Fibroblast of skin of left quadriceps (primary cell): ENCODE results near the gene RNASEH2C.
"Not testable (repeated sequence)": the region's sequence is repeated elsewhere in the genome, so short reads cannot be mapped to it uniquely, and the experiment has no call there.

Source experiments
- DNase-seq, 2 experiments: peaks; one replicate each; pipeline ENCODE4 v3.0.0-alpha.2; 2013; ENCODE audit warnings: low read depth in 2 of 2

Gene RNASEH2C

DNA sequence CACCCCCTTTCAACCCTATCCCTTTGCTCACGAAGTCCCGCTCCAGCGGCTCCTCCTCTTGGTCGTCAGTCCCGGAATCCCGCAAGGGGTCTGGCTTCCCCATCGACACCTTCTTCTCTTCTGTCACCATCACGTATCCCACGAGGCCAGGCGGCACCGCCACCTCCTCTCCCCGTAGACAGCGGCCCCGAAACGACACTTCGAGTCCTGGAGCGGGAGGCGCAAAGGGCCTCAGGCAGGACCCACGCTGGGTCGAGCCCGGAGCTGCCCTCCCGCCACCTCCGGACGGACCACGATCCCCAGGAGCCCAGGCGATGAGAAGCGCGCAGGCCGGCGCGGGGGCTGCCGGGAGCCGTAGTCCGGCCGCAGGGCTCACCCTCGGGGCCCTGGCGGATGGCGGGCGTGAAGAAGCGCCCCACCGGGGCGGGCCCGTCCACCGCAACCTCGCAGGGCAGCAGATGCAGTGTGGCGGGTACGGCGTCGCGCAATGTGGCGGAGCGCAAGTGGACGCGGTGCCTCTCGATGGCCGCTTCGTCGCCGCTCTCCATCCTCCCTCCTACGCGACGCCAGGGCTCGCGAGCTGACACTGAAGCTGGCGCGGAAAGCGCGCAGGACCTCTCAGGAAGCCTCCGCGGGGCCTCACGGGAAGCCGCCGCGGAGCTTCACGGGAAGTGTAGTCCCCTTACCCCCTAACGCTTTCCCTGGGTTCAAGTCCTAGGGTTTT lies at the start of gene RNASEH2C:
RNASEH2C (minus strand) TSS at position 588 of the 724 bp plus-strand sequence; CDS start at position 548, 40 bp downstream.
- DNase-seq = peak; percentile 60 to 69

DNA sequence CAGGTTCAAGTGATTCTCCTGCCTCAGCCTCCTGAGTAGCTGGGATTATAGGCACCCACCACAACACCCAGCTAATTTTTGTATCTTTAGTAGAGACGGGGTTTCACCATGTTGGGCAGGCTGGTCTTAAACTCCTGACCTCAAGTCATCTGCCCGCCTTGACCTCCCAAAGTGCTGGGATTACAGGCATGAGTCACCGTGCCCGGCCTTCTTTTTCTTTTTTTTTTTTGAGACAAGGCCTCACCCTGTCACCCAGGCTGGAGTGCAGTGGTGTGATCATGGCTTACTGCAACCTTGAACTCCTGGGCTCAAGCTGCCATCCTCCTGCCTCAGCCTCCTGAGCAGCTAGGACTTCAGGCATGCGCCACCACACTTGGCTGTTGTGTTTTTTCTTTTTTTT lies 47.2 kb upstream of the RNASEH2C start:
- DNase-seq = not testable (repeated sequence)

DNA sequence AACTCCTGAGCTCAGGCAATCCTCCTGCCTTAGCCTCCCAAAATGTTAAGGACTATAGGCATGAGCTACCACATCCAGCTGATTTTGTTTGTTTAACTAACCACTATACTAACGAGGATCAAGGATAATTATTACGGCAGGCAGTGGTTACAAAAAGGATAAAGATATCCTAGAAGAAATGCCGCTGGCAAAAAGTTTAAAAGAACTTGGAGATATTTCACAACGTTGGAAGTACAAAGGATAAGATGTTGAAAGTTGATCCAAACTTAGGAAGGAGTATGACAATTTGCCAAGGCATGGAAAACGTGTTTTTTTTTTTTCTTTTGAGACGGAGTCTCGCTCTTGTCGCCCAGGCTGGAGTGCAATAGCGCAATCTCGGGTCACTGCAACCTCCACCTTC lies 46.8 kb upstream of the RNASEH2C start:
- no peak for DNase-seq

DNA sequence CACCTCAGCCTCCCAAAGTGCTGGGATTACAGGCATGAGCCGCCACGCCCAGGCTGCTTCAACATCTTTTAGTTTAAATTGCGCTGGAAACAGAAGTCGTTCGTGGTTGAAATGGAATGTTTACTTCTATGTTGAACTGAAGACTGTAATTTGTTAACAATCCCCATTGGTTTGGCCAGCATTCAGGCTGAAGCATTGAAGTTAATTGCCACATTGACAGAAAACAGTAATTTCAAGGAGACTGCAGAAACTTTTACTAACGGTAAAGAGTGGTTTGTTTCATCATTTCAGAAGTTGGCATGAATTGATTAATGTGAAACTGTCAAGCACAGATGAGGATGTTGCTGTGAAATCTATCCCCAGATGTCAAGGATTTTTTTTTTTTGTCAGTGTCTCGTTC lies 45.9 kb upstream of the RNASEH2C start:
- peak; percentile 68 to 74 for DNase-seq

DNA sequence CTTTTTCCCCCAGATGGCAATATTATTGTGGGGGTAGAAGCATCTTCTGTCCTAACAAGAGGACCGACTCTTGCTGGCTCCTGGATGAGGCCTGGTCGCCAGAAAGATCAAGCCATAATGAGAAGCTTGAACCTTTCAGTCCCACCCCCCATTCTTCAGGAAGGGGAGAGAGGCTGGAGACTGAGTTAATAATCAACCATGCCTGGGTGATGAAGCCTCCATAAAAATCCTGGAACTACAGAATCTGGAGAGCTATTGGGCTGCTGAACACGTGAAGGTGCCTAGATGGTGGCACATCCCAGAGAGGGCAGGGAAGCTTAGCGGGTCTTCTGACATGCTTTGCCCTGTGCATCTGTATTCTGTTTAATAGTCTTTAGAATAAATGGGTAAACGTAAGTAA lies 43.8 kb upstream of the RNASEH2C start:
- DNase-seq = no peak

DNA sequence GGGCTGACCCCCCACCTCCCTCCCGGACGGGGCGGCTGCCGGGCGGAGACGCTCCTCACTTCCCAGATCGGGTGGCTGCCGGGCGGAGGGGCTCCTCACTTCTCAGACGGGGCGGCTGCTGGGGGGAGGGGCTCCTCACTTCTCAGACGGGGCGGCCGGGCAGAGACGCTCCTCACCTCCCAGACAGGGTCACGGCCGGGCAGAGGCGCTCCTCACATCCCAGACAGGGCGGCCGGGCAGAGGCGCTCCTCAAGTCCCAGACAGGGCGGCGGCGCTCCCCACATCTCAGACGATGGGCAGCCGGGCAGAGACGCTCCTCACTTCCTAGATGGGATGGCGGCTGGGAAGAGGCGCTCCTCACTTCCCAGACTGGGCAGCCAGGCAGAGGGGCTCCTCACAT lies 42.2 kb upstream of the RNASEH2C start:
- DNase-seq = not testable (repeated sequence)

DNA sequence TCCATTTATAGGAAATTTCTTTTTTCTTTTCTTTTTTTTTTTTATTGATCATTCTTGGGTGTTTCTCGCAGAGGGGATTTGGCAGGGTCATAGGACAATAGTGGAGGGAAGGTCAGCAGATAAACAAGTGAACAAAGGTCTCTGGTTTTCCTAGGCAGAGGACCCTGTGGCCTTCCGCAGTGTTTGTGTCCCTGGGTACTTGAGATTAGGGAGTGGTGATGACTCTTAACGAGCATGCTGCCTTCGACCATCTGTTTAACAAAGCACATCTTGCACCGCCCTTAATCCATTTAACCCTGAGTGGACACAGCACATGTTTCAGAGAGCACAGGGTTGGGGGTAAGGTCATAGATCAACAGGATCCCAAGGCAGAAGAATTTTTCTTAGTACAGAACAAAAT lies 41.6 kb upstream of the RNASEH2C start:
- DNase-seq = not testable (repeated sequence)

DNA sequence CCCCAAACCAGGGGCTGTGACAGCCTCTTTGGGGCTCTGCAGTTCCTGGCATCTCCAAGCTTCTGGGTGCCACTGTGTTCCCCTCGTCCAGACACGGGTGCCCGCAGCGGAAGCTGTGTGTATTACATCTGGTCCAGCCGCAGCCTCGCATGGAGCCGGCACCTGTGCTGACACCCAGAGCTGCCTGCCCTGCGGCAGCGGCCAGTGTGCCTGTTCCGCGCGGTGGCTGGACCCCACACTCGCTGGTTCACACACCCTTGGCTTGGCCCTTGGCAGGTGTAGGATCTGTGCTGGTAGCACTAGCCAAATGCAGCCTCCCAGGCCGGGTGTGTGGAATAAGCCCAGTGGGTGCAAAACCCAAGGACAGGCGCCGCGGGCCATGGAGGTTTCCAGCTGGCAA lies 24.5 kb upstream of the RNASEH2C start:
- no peak for DNase-seq

DNA sequence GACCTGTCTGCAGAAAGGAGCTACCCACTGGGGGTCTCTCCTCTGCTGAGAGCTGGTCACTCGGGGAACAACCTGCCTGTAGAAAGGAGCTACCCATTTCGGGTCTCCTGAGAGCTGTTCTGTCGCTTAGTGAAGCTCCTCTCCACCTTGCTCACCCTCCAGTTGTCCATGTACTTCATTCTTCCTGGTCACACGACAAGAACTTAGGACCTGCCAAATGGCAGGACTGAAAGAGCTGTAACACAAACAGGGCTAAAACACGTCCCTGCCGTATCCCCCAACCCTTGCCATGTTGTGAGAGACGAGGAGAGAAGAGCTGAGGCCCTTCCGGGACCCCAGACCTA lies 24.1 kb upstream of the RNASEH2C start:
- DNase-seq = no peak

DNA sequence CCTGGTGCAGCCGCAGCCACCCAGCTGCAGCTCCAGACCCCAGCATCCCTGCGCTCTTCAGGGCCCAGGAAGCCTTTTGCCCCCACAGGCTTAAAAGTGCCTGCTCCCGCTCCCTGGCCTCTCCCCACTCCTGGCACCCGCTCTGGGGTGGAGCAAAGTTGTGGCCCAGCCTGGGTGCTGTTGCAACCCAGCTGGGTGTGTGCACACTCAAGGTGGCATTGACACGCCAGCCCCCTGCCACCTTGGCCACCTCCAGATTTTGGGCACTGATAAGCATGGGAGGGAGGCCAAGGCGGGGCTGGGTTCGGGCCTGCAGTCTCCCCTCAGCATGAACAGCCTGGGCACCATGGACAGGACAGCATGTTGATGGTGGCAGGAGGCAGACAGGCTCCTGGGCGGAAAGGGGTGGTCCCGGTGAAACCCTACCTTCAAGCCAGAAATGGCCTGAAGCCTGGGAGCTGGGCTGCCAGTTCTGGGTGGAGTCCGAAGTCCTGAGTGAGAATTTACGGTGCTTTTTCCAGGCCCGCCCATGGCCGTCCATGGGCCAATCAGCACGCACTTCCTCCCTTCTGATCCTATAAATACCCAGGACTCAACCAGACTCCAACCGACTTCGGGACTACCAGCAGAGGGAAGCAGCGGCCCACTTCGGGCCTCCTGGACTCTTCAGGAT lies 23.6 kb upstream of the RNASEH2C start:
- DNase-seq = peak in 1 of 2 experiments; percentile 0

DNA sequence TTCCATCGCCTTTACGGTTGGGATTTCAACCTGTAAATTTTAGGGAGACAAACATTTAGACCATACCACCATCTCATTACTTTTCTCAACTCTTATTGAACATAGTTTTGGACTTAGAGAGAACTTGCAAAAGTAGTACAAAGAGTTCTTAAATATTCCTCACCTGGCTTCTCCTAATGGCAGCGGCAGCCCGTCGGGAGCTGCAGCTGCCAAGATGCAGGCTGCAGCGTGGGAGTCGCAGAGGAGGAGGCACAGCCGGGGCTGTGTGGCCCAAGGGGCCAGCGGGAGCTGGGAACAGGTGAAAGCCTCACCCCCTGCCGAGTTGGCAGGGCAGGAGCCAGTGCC lies 23.1 kb upstream of the RNASEH2C start:
- DNase-seq = no peak

DNA sequence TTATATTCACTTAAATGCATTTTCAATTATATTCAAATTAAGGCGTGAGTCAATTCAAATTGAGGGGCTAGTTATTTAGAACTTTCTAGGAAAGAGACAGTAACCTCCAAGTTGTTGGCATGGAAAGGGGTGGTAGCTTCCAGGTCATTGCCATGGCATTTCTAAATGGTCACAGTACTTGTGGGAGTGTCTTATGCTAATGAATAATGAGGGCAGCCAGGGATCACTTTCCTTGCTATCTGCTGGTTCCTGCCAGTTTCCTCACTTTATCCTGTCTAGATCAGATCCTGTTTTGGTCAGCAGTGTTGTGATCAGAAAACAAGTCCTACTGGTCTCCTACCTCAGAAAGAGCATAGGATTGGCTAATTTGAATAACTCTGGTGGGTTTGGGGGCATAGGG lies 21.8 kb upstream of the RNASEH2C start:
- no peak for DNase-seq

DNA sequence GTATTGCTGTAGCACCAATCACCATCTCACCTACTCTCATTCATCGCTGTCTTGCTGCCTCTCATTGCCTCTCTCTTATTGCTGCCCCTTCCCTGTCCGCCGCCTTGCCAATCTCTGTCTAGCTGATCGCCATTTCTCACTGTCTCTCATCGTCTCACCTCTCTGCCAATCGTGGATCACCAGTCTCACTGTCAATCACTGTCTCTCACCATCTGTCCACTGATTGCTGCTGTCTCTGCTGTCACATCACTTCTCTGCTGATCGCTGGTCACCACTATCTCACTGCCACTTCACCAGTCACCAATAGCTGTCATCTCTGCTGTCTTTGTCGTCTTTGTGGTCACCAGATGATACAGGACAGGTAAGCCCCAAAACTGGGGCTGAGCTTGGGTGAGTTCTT lies 20.6 kb upstream of the RNASEH2C start:
- no peak for DNase-seq

DNA sequence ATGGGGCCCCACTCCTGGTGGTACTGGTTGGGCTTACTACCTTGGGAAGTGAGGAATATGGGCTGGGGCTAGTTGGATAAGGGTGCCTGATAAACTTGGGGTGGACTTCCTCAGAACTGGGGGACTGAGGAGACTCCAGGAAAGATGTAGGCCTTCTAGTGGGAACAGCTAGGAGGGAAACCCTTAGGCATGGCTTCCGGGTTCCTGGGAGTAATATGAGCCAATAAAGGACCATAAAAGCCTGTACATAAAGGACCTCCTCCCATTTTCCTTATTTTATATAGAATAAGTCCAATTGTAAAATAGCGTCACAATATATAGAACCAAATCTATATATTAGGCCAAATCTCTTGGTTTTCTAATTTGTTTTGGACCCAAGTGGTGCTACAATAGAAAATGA lies 18.4 kb upstream of the RNASEH2C start:
- DNase-seq = no peak

DNA sequence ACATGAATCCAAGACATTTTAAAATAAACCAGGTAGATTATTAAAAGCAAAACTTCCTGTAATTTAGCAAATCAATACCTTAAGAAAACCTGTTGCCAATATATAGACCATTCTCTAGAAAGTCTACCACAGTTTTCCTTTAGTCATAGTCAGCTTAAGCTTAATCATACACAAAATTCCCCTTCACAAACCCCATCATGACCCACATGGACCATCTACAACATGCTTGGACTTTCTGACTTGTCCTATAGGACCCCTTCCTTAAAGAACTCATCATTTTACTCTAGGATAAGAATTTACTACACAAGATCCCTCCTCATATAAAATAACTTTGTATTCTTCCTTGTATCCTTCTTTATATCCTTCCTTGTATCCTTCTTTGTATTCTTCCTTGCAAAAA lies 16.2 kb upstream of the RNASEH2C start:
- DNase-seq = no peak

DNA sequence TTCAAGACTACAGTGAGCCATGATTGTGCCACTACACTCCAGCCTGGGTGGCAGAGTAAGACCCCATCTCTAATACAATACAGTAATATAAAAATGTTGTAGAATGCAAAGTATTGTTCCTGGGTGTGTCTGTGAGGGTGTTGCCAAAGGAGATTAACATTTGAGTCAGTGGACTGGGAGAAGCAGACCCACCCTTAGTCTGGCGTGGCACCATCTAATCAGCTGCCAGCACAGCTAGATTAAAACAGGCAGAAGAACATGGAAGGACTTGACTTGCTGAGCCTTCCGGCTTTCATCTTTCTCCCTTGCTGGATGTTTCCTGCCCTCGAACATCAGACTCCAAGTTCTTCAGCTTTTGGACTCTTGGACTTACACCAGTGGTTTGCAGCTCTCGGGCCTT lies 14.5 kb upstream of the RNASEH2C start:
- DNase-seq = not testable (repeated sequence)

DNA sequence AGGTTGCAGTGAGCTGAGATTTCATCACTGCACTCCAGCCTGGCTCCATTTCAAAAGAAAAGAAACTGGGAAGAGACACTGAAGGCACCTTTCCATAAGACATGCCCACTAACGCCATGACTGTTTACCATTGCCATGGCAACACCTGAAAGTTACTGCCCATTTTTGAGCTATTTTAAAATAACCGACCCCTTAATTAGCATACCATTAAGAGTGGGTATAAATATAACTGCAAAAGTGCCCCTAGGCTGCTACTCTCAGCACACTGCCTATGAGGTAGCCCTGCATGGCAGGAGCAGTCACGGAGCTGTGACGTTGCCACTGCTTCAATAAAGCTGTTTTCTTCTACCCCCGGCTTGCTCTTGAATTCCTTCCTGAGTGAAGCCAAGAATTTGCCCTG lies 9.9 kb upstream of the RNASEH2C start:
- no peak for DNase-seq

DNA sequence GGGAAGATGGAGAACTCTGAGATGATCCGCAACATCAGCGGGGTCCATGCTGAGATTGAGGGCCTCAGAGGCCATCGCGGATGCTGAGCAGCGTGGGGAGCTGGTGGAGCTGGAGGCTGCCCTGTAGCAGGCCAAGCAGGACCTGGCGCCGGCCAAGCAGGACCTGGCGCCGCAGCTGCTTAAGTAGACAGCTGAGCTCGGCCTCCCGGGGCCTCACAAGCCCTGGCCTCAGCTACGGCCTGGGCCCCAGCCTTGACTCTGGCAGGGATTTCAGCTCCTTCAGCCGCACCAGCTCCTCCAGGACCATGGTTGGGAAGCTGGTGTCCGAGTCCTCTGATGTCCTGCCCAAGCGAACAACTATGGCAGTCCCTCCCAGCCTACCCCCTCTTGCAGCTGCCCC lies 7.3 kb upstream of the RNASEH2C start:
- no peak for DNase-seq

DNA sequence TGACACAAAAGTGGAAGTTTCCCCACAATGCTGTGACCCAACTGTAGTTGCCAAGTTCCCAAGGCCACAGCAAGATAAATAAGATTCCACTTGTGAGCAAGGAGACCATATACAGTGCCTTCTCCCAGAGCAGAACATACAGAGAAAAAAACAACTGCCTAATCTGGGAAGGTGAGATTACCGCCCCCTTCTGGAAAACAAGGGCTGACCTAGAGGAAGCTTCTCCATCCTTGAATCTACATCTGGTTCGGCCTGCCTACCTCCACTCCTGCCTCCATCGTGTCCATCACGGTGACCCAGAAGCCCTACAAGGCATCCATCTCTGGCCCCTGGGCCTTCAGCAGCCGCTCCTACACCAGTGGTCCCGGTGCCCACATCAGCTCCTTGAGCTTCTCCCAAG lies 6.1 kb upstream of the RNASEH2C start:
- no peak for DNase-seq

DNA sequence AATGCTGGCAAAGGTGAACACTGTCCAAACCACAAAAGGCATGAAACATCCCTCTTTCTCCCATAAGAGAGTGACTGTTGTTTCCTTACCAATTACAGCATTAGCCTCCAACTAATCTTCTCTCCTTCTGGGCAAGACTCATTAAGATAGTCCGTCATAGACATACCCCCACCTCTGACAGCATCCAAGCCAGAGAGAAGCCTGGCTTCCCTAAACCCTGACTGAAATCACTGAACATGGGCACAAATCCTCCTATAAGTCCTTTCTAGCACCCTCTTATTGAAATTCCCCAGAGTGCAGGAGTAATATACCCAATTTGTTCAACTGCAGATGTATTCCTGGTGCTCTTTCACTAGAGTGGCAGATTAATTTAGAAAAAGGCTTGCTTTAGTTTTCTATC lies 1.7 kb upstream of the RNASEH2C start:
- no peak for DNase-seq

DNA sequence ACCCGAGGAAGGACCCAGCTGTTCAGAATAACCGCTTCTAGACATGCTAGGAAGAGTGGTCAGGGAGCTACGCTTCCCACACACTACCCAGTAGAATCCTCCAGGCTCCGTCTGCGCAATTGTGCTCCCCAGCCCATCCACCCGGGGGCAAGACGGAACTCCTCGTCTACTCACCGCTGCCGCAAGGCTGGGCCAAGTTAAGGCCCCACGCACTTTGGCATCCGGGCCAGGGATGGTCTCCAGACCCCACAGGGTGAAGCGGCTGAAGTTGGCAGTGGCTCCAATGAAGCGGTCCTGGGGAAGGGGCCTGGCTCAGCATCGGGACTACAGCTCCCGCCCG lies 757 bp downstream of the RNASEH2C start:
- DNase-seq = no peak

DNA sequence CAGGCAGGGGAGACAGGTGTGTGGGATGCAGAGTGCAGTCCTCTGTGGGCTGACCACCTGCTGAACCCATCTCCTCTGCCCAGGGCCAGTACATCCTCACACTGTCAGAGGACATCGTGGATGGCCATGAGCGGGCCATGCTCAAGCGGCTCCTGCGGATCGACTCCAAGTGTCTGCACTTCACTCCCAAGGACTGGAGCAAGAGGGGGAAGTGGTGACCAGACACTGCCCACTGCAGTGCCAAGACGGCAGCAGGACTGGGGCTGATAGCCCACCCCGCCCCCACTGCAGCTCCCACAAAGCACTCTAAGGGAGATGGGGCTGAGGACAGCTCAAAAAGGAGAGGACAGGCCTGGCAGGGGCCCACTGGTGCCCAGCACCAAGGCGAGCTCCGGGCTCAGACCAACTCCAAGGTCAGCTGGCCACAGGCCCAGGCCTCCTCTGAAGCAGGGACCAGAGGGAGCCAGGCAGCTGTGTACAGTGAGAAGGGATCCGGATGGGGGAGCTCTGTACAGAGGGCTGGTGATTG lies 1.6 kb downstream of the RNASEH2C start:
- no peak for DNase-seq

DNA sequence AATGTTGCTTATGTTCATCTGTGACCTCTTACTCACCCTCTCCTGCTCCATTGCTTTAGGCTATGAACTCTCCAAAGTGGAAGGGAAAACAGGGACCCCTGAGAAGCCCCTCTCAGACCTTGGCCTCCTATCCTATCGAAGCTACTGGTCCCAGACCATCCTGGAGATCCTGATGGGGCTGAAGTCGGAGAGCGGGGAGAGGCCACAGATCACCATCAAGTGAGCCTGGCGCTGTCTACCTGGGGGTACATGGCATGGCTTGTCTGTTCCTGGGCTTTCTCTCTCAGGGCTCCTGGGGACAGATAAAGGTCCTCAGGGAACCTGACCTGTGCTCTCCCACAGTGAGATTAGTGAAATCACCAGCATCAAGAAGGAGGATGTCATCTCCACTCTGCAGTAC lies 2.1 kb downstream of the RNASEH2C start:
- DNase-seq = no peak

DNA sequence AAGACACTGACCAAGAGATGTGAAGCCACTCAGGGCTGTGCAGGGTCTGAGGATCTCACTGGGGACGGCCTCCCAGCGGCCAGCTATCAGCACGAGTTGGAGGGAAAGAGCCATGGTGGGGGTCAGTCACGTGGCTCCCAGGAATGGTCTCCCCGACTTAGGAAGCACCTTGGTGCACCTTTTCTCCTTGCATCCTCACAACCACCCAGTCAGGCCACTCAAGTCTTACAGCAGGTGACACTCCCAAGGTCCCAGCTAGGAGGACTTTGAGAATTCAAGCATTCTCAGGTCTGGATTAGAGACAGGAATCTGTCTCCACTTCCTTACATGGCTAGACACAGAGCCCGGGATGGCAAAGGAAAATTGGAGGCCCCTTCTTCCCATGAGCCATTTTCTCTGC lies 2.7 kb downstream of the RNASEH2C start:
- no peak for DNase-seq
